ENCODE data around the gene CIZ1.

CIZ1 gene

DNA sequence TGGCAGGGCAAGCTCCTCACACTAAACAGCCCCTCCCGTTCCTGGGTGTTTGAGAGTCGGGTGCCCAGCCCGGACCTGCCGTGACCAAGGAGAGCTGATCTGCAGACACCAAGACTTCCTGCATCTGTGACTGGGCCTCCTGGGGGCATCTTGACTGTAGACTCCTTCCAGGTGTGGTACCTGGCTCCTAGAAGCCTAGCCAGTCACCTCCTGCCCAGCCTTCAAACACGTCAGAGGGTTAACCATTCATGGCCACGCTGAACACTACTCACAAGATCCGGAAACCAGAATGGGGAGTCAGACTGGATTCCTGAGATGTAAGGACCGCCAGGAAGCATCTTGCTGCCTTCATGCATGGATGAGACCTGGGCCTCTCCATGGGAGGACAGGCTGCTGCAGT is 45.8 kb downstream of the CIZ1 start:
- no peak overlapping the region for H3K27ac ChIP-seq
- TF ChIP-seq, protein P1, sequence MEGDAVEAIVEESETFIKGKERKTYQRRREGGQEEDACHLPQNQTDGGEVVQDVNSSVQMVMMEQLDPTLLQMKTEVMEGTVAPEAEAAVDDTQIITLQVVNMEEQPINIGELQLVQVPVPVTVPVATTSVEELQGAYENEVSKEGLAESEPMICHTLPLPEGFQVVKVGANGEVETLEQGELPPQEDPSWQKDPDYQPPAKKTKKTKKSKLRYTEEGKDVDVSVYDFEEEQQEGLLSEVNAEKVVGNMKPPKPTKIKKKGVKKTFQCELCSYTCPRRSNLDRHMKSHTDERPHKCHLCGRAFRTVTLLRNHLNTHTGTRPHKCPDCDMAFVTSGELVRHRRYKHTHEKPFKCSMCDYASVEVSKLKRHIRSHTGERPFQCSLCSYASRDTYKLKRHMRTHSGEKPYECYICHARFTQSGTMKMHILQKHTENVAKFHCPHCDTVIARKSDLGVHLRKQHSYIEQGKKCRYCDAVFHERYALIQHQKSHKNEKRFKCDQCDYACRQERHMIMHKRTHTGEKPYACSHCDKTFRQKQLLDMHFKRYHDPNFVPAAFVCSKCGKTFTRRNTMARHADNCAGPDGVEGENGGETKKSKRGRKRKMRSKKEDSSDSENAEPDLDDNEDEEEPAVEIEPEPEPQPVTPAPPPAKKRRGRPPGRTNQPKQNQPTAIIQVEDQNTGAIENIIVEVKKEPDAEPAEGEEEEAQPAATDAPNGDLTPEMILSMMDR (IDR thresholded peaks at IDR 0.05) = no peak
- no peak for TF ChIP-seq ZFX (IDR thresholded peaks at IDR 0.05; ENCODE audit: borderline replicate concordance)

DNA sequence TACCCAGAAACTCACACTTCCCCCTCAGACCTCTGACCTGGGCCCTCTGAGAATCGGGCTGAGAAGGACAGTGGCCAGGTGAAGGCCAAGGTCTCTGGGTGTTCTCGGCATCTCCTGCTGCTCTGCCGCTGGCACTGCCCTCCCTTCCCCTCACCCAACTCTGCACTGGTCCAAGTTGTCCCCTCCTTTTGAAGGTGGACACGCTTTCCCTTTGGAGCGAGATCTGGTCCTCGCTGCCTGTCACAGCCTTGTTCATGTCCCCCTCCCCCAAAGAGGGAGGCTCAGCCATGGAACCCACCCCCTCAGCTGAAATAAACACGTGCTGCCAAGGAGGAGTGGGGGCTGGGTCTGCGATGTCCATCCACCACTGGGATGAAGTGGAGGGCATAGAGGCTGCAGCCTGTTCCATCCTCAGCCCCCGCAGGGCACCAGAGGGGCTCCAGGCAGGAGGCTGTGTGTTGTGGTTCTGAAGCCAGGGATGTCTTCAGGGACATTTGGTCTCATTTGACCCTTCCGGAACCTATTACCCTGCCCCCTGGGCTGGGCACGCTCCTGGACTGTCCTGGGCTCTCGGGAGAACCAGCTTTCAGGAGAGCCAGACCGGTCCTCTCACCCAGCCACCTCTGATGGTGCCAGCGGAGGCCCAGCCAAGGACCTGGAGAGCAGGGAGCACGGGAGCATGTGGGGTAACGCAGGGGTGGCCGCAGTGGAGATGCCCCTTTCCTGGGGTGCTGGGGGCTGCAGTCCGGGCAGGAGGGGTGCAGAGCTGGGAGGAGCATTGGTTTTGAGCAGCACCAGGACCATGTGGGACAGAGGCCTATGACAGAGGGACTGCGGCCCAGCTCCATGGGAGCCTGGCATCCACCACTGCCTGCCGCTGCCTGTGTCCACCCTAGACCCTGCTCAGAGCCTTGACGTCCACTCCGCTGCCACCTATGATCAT is 46.9 kb downstream of the CIZ1 start:
- no peak for TF ChIP-seq ZFX (IDR thresholded peaks at IDR 0.05; ENCODE audit: borderline replicate concordance)
- TF ChIP-seq, protein P1 (IDR thresholded peaks at IDR 0.05) = no peak
- H3K27ac ChIP-seq = no peak overlapping the region

DNA sequence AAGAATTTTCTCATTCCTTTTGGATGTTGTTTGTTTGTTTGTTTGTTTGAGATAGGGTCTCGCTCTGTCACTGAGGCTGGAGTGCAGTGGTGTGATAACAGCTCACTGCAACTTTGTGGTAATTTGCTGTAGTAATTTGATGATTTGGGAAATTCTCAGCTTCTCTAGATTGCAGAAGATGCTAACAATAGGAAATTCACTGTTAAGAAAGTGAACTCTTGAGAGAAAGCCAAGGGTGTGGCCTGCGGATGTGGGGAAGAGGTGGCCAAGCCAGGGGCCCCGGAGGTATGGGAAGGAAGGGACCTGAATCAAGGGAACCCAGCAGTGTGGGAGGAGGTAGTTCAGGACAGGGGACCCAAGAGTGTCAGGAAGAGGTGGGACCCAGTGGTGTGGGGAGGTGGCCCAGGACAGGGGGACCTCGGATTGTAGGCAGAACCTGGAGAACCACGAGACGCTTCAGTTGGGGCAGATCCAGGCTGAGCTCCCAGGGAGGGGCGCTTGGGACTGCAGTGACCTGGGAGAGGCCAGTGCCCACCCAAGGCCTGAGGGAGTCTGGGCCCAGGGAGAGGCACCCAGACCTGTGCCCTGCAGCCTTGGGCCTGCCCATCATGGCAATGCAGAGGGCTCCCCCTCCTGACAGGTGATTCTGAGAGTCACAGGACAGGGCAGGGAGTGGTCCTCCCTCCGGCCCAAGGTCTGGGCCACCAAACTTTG is 47.7 kb downstream of the CIZ1 start:
- H3K27ac ChIP-seq = no peak overlapping the region
- TF ChIP-seq, protein P1 (IDR thresholded peaks at IDR 0.05) = no peak
- TF ChIP-seq ZFX (IDR thresholded peaks at IDR 0.05; ENCODE audit: borderline replicate concordance) = no peak

DNA sequence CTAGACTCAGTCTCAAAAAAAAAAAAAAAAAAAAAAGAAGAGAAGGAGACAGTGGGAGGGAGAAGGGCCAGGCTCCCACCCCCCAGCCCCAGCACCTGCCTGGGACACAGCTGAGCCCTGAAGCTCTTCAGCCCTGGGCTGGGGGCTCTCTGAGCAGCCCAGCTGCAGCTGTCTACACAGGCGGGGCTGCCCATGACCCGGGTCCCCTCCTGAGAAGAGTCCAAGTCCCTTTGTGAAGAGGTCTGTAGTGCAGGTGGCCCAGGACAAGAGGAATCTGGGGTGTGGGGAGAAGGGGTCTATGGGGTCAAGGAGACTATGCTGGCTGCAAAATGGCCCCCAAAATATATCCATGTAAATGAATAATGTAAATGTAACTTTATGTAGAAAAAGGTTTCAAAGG is 48.8 kb downstream of the CIZ1 start:
- H3K27ac ChIP-seq = no peak overlapping the region
- TF ChIP-seq, protein P1 (IDR thresholded peaks at IDR 0.05) = no peak
- TF ChIP-seq ZFX (IDR thresholded peaks at IDR 0.05; ENCODE audit: borderline replicate concordance) = no peak

DNA sequence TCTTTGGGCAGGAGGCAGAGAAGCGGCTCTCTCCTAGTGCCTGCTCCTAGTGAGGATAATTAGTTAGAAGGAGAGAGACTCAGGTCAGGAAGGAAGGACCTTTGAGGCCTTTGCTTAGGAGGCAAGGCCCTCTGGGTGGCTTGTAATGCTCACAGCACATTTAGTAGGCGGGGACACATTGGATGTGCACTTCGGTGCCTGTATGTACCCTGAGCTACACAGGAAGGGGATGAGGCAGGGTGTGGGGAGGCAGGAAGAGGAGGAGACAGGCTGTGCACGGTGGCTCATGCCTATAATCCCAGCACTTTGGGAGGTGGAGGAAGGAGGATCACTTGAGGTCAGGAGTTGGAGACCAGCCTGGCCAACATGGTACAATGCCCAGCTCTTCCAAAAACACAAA is 49.3 kb downstream of the CIZ1 start:
- no peak overlapping the region for H3K27ac ChIP-seq
- TF ChIP-seq, protein P1 (IDR thresholded peaks at IDR 0.05) = no peak
- TF ChIP-seq ZFX (IDR thresholded peaks at IDR 0.05; ENCODE audit: borderline replicate concordance) = no peak

DNA sequence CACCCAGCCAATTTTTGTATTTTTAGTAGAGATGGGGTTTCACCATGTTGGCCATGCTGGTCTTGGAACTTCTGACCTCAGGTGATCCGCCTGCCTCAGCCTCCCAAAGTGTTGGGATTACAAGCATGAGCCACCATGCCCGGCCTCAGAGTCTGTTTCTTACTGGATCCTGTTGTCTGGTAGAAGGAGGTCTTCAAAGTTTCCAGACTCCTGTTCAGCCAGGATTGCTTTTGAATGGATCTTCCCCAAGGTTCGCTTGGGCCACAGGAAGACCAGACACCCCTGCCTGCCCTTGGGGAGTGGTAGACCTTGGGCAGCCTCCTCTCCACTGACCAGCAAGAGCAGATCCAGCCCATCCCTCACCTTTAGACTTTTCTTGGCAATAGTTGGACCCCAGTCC is 49.8 kb downstream of the CIZ1 start:
- H3K27ac ChIP-seq = no peak overlapping the region

More for the DNA sequence above, 49.8 kb downstream of the CIZ1 start:
- TF ChIP-seq ZFX (IDR thresholded peaks at IDR 0.05; ENCODE audit: borderline replicate concordance) = no peak
- TF ChIP-seq, protein P1 (IDR thresholded peaks at IDR 0.05) = no peak

Data from 22Rv1 (cell line).